ENCODE measurements around the gene FTHL17.
A peak's percentile ranks its signal among the peaks of the same experiment; 100 is the strongest.

FTHL17 gene

GRCh38 chrX:31053621-31054020, 18.2 kb downstream of the FTHL17 start:
- no peak for FAIRE-seq
- DNase-seq (ENCODE audit: extremely low spot score, insufficient read length, low read depth), result no peak

- DNase-seq (ENCODE audit: extremely low spot score, insufficient read length, low read depth) (no peak), FAIRE-seq (no peak)
Observed at GRCh38 chrX:31039327-31039711, 32.5 kb downstream of the FTHL17 start.

GRCh38 chrX:31038575-31039326, 33.1 kb downstream of the FTHL17 start:
- FAIRE-seq, result peak; percentile 91
- no peak for DNase-seq (ENCODE audit: extremely low spot score, insufficient read length, low read depth)

- DNase-seq (ENCODE audit: extremely low spot score, insufficient read length, low read depth) (peak; percentile 8), FAIRE-seq (peak; percentile 79)
Observed at GRCh38 chrX:31036895-31037294, 34.9 kb downstream of the FTHL17 start.

DNA sequence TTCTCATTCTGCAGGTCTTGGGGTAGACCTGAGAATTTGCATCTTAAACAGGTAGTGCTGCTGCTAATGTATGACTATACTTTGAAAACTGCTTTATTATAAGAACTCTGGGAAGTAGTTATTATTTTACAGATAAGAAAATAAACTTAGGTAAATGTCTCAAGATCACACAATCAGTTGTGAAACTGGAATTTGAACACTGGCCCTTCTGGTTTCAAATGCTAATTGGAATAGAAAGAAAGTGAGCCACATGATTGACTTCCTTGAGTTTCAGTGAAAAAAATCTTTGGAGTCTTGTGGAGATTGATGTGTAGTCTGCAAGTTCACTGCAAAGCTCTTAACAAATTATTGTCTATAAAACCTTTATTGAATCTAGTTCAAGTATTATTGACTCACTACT, 44.5 kb downstream of the FTHL17 start:
- FAIRE-seq (no peak), DNase-seq (ENCODE audit: extremely low spot score, insufficient read length, low read depth) (no peak)

DNA sequence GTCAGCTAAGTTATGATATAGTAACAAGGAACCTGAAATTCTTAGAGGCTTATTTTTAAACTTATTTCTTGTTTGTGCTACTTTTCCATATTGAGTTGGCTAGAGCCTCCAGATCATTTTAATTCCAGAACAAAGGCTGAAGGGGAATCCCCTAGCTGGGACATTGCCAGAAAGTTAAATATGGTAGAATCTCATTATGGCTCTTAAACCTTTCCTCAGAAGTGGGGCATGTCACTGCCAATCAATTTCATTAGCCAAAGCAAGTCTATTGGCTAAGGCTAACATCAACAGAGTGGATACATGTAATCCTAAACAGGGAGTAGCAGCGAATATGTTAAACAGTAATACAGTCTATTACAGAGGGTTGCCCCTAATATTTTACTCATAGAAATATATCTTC, 47.0 kb downstream of the FTHL17 start:
- FAIRE-seq (no peak), DNase-seq (ENCODE audit: extremely low spot score, insufficient read length, low read depth) (no peak)

DNA sequence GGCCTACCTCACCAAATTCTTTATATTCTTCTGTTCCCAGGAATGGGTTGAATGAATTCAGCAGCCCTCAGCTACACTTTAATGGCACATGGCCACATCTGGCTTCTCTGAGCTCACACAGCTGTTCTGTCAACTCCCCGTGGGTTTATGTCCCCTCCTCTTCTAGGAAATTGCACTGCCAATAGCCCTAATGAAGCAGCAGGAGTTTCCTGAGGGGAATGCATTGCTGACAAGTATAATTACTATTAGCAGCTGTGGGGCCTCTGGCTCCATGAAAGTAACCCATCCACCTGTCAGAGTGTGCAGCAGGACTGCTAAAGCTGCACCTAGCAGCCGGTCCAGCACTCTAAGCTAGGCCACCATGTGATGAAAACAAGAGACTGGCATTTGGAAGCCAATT, 50.3 kb downstream of the FTHL17 start:
- FAIRE-seq (no peak), DNase-seq (ENCODE audit: extremely low spot score, insufficient read length, low read depth) (no peak)

Data from GM18507 (cell line).